Neural progenitor cell (in vitro differentiated cells): ENCODE measurements around the gene MAP3K13. TPM values are rescaled to one million over a fixed set of nuclear protein-coding genes. Genes with fewer than 3 reads are reported as not detected.
A peak's percentile ranks its signal among the peaks of the same experiment; 100 is the strongest.

Source experiments
- DNase-seq: peaks from one replicate; pipeline ENCODE4 v3.0.0-alpha.2; 2016; ENCODE audit warnings: low spot score
- H2AFZ ChIP-seq: fragments of 200-600 bp; sonication (generic); replicated peaks from 2 replicates; pipeline ENCODE4 v1.6.1; 2016; ENCODE audit warnings: antibody characterized with exemption
- H3F3A ChIP-seq: fragments of 200-600 bp; sonication (generic); 2 replicates; pipeline ENCODE4 v1.6.1; 2016; ENCODE audit warnings: antibody characterized with exemption, low read depth
- H3K27ac ChIP-seq: fragments of 200-600 bp; sonication (generic); 2 replicates; pipeline ENCODE4 v1.5.1; 2016; ENCODE audit warnings: mild to moderate bottlenecking
- H3K27me3 ChIP-seq: fragments of 200-600 bp; sonication (generic); 2 replicates; pipeline ENCODE4 v1.6.1; 2016; ENCODE audit warnings: mild to moderate bottlenecking, moderate library complexity
- H3K36me3 ChIP-seq: fragments of 200-600 bp; sonication (generic); 2 replicates; pipeline ENCODE4 v1.5.1; 2016
- H3K4me1 ChIP-seq: fragments of 200-600 bp; sonication (generic); 2 replicates; pipeline ENCODE4 v1.6.1; 2016; ENCODE audit warnings: mixed run types
- H3K4me2 ChIP-seq: fragments of 200-600 bp; sonication (generic); 2 replicates; pipeline ENCODE4 v1.6.1; 2016
- H3K4me3 ChIP-seq: fragments of 200-600 bp; sonication (generic); 2 replicates; pipeline ENCODE4 v1.5.1; 2016
- H3K79me2 ChIP-seq: fragments of 200-600 bp; sonication (generic); 2 replicates; pipeline ENCODE4 v1.6.1; 2016; ENCODE audit warnings: low read depth
- H3K9ac ChIP-seq: fragments of 200-600 bp; sonication (generic); 2 replicates; pipeline ENCODE4 v1.6.1; 2016
- H3K9me3 ChIP-seq: fragments of 200-600 bp; sonication (generic); 2 replicates; pipeline ENCODE4 v1.5.1; 2016; ENCODE audit warnings: low read depth
- H4K20me1 ChIP-seq: fragments of 200-600 bp; sonication (generic); 2 replicates; pipeline ENCODE4 v1.6.1; 2016; ENCODE audit warnings: low read depth
- H3K27ac Mint-ChIP-seq: 3 replicates; pipeline ENCODE4 v1.8.0; 2021; ENCODE audit warnings: mixed read lengths
- H3K27me3 Mint-ChIP-seq: 2 replicates; pipeline ENCODE4 v1.8.0; 2022; ENCODE audit warnings: low read depth, mild to moderate bottlenecking, inconsistent platforms, moderate library complexity, mixed read lengths; ENCODE audit not compliant: insufficient read depth
- H3K36me3 Mint-ChIP-seq: 3 replicates; pipeline ENCODE4 v1.8.0; 2021; ENCODE audit warnings: mixed read lengths
- H3K4me1 Mint-ChIP-seq: 3 replicates; pipeline ENCODE4 v1.8.0; 2021; ENCODE audit warnings: mixed read lengths
- H3K4me3 Mint-ChIP-seq: 3 replicates; pipeline ENCODE4 v1.8.0; 2021; ENCODE audit warnings: mild to moderate bottlenecking, moderate library complexity, mixed read lengths
- H3K9me3 Mint-ChIP-seq: 3 replicates; pipeline ENCODE4 v1.8.0; 2020; ENCODE audit warnings: mixed read lengths
- CTCF ChIP-seq: fragments of 200-600 bp; sonication (generic); IDR thresholded peaks from 2 replicates; pipeline ENCODE4 v1.5.1; 2017; ENCODE audit warnings: antibody characterized with exemption, mild to moderate bottlenecking
- EZH2 ChIP-seq: fragments of 200-600 bp; sonication (generic); IDR thresholded peaks from 2 replicates; pipeline ENCODE4 v1.6.1; 2017; ENCODE audit warnings: antibody characterized with exemption, mild to moderate bottlenecking, moderate library complexity
- EZH2phosphoT487 ChIP-seq: fragments of 200-600 bp; sonication (generic); IDR thresholded peaks from 2 replicates; pipeline ENCODE4 v1.6.1; 2017; ENCODE audit warnings: antibody characterized with exemption
- total RNA-seq: library from RNA; depleted of rRNA; stranded (reverse); fragments of >200 nt; gene quantifications from 2 replicates; pipeline ENCODE4 v1.2.3, GENCODE V29; 2015; ENCODE audit warnings: low replicate concordance

MAP3K13 gene
- total RNA-seq, 1 donor from 2014 or later: 34.6 TPM

GRCh38 chr3:185530856-185531255 is 167.9 kb downstream of the MAP3K13 start:
- Mint-ChIP-seq H3K4me1 (peaks cover 7% of the 10 kb centered on the region), H3K4me3 (no peak overlapping the region), H3K9me3 (no peaks in the 10 kb centered on the region), H3K27ac (no peak overlapping the region), H3K27me3 (peaks cover 5% of the 10 kb centered on the region), H3K36me3 (no peaks in the 10 kb centered on the region)
- DNase-seq: no peak
- Histone ChIP-seq H3K9me3 (no peaks in the 10 kb centered on the region), H3K27ac (no peak overlapping the region), H3K4me1 (peaks cover 7% of the 10 kb centered on the region), H3K4me2 (no peak overlapping the region), H3K27me3 (no peaks in the 10 kb centered on the region), H3K4me3 (no peak overlapping the region), H3F3A (no peaks in the 10 kb centered on the region), H3K36me3 (no peaks in the 10 kb centered on the region), H4K20me1 (no peaks in the 10 kb centered on the region), H2AFZ (no peak overlapping the region), H3K9ac (no peak overlapping the region), H3K79me2 (no peaks in the 10 kb centered on the region)
- TF ChIP-seq EZH2 (no peak), EZH2phosphoT487 (no peak), CTCF (no peak)

GRCh38 chr3:185532901-185533300 is 170.0 kb downstream of the MAP3K13 start:
- Mint-ChIP-seq H3K4me1 (peaks cover 14% of the 10 kb centered on the region), H3K27ac (no peak overlapping the region), H3K4me3 (no peak overlapping the region), H3K36me3 (no peaks in the 10 kb centered on the region), H3K9me3 (no peaks in the 10 kb centered on the region), H3K27me3 (peaks cover 7% of the 10 kb centered on the region)
- Histone ChIP-seq H3K9ac (no peak overlapping the region), H3K4me1 (peaks cover 7% of the 10 kb centered on the region), H4K20me1 (no peaks in the 10 kb centered on the region), H3K4me2 (no peak overlapping the region), H3K27ac (no peak overlapping the region), H3K27me3 (no peaks in the 10 kb centered on the region), H3K4me3 (no peak overlapping the region), H3K9me3 (no peaks in the 10 kb centered on the region), H3K79me2 (no peaks in the 10 kb centered on the region), H3K36me3 (no peaks in the 10 kb centered on the region), H3F3A (no peaks in the 10 kb centered on the region), H2AFZ (peak overlapping the region; percentile 59)
- peak; percentile 50 for DNase-seq
- TF ChIP-seq CTCF (no peak), EZH2 (no peak), EZH2phosphoT487 (no peak)

- peaks cover 14% of the 10 kb centered on the region for H3K4me1 Mint-ChIP-seq
- no peaks in the 10 kb centered on the region for H3K79me2 ChIP-seq
- H3K36me3 Mint-ChIP-seq: no peaks in the 10 kb centered on the region
- H3K9me3 ChIP-seq: no peaks in the 10 kb centered on the region
- TF ChIP-seq EZH2phosphoT487 (no peak), CTCF (no peak), EZH2 (no peak)
- no peaks in the 10 kb centered on the region for H4K20me1 ChIP-seq
- H3K9ac ChIP-seq: no peak overlapping the region
- no peak overlapping the region for H3K4me3 Mint-ChIP-seq
- DNase-seq: no peak
- H3K27ac Mint-ChIP-seq: peak overlapping the region; percentile 4
- H3K27me3 ChIP-seq: no peaks in the 10 kb centered on the region
- no peak overlapping the region for H3K4me2 ChIP-seq
- H3K27ac ChIP-seq: no peak overlapping the region
- H2AFZ ChIP-seq: no peak overlapping the region
- H3F3A ChIP-seq: no peaks in the 10 kb centered on the region
- no peaks in the 10 kb centered on the region for H3K36me3 ChIP-seq
- peaks cover 7% of the 10 kb centered on the region for H3K4me1 ChIP-seq
- no peak overlapping the region for H3K4me3 ChIP-seq
- peaks cover 2% of the 10 kb centered on the region for H3K27me3 Mint-ChIP-seq
- no peaks in the 10 kb centered on the region for H3K9me3 Mint-ChIP-seq
Observed at GRCh38 chr3:185534511-185534910, 171.6 kb downstream of the MAP3K13 start.
